HG03280 (cell line): ENCODE data around the gene RANGRF.

ENCODE experiments used
- ATAC-seq: cut with Tn5 transposase; IDR thresholded peaks from one replicate; pipeline ENCODE4 v1.9.1; 2021; ENCODE audit warnings: mild to moderate bottlenecking, moderate library complexity; ENCODE audit not compliant: unreplicated experiment

RANGRF gene

DNA sequence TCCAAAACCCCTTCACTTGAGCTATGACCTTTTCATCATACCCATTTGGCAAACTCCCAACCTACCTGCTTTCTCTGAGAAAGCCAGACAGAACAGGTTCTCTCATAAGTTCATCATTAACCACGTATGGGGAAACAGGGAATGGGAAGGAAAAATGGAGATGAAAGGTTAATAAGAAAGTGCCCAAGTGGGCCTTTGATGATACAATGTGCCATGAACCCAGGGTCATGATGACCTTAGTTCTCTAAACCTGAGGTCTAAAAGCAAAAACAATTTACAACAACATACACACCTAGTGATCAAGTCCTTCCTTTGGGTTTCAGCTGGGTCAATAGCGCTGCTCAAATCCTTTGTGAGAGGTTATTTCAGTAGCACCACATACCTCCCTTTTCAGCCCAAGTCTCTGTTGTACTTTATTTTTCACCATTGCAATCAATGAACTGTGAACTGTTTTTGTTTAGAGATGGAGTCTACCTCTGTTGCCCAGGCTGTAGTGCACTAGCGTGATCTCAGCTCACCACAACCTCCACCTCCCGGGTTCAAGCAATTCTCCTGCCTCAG lies 14.5 kb upstream of the RANGRF start:
- no peak for ATAC-seq

DNA sequence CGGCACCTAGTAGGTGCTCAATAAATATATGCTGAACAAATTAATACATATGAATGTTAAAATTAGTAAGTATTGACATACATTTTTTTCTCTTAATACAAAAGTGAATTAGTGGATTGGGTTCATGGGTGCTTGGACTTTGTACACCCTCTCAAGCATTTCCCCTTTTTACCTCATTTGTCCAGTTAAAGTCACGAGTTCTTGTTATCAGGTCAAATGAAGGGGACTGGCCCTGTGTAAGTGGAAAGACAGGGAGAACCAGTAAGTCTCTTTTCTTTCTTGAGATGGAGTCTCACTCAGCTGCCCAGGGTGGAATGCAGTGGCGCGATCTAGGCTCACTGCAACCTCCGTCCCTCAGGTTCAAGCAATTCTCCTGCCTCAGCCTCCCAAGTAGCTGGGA lies 13.7 kb upstream of the RANGRF start:
- ATAC-seq = no peak

DNA sequence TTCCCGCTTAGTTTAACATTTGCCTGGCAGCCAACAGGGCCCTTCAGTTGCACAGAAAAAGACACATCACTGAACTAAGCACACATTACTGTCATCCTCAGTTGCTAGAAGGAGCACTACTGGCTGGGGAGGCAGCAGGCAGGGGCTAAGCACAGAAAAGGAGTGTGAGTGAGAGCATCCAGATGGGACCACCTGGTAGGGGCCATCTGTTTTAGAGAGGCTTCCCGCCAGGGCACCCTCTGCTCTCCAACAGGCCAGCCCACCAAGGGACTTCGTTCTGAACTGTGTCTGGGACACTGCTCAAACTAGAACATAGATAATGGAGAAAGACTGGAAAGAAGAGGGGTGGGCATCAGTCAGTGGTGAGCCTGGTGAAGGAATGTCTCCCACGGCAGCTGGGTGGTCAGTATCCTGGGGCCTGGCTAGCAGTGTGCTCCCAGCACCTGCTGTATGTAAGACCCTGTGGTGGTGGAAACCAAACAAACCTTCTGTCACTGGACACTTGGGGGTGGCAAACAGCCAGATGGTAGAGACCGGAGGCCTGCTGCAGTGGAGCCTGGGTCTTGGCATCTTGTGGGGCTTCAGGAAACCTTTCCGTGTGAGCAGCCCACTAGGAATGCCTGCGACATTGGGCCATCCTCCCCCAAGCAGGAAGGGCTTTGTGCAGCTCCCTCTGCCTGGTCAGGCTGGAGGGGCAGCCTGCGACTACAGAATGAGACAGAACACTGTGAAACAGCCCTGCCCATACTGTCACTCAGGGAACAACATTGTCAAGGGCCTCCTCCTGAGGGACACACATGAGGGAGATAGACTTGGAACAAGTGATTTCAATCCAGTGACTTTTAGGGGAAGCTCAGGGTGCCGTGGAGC lies 12.8 kb upstream of the RANGRF start:
- ATAC-seq = no peak

DNA sequence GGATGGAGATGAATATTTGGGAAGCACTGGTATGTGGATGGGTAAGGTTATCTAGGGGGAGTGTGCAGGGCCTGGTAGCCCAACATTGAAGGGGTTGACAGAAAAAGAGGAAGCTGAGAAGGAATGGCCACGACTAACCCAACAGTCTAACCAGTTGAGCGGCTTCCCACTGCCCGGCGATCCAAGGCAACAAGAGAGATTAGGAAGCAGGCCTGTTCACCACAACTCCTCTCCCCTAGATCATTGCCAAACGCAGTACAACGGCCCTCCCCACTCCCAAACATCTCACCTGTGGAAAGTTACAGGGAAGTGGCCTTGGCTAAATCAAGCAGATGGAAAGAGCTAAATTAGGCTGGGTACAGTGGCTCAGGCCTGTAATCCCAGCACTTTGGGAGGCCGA lies 11.2 kb upstream of the RANGRF start:
- no peak for ATAC-seq

DNA sequence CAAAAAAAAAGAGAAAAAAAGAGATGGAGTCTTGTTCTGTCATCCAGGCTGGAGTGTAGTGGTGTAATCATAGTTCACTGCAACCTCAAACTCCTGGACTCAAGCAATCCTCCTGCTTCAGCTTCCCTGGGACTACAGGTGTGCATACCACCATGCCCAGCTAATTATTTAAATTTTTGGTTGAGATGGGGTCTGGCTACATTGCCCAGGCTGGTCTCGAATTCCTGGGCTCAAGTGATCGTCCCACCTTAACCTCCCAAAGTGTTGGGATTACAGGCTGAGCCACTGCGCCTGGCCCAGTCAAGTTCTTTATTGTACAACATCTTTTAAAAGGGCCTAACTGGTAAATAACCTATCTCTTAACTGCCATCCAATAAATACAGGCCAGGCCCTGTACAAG lies 6.1 kb upstream of the RANGRF start:
- no peak for ATAC-seq

DNA sequence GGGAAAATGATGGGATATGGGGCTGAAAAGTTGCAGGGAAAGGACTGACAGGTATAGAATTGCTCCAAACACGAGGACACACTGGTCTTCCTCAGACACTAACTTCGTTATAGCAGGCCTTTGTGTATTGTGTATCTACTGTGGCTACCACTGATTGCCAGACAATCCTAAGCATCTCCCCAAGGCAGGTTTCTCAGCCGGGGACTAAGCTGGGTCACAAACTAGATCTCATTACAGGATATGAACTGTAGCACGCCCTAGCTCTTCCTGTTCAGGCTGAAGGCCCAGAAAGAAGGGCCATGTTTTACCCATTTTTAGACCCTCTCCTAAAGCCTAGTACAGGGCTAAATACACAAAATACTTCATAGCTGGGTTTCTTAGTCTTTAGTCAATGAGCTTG lies 5.1 kb upstream of the RANGRF start:
- ATAC-seq = no peak

DNA sequence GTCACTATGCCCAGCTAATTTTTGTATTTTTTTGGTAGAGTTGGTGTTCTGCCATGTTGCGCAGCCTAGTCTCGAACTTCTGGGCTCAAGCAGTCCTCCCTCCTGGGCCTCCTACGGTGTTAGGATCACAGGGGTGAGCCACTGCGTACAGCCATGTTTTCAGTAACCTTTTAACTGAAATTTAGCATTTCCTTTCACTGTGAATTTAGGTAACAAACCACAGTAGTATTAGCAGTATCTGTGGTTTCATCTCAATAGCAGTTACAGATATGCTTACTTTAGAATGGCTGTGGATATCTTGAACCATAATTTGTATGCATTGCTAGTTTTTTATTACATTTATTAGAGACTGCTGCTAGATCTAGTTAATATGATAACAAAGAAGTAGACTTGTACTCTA lies 4.3 kb upstream of the RANGRF start:
- no peak for ATAC-seq

DNA sequence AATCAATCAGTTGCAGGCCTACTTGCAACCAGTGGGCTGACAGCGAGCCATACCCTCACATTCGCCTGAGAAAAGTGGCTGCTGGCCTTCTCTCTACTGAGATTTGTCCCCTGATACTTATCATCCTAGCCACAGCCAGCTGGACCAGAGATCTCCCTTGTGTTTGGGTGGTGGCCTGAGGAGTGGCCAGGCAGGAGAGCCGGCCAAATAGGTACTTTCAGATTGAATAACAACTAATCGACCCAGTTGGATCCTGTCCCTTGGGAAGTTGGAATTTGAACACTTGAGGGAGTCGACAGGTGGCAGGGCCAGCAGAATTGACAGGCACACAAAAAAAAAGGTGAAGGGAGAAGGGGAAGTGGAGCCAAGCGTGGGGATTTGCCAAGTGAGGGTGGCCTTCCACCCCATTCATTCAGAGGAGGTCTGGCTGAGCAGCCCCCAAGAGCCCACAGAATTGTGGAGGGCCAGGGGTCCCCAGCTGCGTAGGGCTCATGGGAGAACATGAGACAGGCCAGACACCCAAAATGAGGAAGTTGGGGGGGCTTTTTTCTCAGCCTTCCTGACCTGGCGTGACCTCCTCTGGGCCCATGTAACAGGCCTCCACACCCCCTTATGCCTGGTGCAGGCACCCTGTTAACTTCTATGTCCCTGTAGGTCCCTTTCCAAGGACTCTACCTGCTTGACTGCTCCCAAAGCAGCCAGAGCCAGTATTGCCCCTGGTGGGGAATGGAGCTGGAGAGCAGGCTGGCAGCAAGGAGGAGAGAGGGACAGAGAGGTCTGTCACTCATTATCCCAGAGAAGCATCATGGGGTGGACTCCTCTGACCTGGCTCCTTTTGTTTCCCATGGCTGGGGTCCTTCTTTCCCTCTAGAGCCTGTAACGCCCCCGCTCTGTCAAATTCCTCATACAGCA lies 2.9 kb upstream of the RANGRF start:
- ATAC-seq = no peak

DNA sequence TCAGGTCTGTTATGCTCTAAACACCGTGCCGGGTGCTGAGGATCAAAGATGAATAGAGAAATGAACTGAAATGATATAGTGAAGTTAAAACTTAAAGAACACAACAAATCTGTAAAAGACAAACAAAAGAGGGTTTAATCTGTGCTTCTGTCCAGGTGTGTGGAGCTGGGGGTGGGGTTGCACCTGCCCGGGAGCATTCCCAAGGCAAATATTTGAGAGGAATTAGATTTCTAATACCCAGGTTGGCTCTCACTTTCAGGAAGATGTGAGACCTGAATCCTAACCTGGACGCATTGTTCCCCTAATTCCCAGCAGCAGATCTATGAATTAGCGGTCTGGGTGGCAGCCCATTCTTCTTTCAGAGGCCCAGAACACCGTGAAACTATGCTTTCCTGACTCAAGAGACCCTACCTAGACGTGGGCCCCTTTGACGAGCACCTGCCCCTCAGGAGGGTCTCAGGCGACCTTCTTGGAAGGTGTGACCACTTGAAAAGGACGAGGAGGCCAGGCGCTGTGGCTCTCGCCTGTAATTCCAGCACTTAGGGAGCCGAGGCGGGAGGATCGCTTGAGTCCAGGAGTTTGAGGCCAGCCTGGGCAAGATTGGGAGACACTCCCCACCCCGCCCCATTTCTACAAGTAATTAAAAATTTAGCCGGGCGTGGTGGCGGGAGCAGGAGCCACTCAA lies 677 bp upstream of the RANGRF start:
- ATAC-seq = no peak

DNA sequence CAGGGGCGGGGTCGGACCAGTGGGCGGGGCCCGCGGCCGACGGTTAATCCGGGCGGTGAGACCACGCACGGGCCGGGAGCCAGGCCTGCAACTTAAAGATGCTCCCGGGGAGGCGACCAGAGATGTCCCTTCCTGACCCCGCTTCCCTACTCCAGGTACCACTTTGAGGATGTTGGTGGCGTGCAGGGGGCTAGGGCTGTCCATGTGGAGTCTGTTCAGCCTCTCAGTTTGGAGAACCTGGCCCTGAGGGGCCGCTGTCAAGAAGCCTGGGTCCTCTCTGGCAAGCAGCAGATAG lies 580 bp downstream of the RANGRF start:
- no peak for ATAC-seq

DNA sequence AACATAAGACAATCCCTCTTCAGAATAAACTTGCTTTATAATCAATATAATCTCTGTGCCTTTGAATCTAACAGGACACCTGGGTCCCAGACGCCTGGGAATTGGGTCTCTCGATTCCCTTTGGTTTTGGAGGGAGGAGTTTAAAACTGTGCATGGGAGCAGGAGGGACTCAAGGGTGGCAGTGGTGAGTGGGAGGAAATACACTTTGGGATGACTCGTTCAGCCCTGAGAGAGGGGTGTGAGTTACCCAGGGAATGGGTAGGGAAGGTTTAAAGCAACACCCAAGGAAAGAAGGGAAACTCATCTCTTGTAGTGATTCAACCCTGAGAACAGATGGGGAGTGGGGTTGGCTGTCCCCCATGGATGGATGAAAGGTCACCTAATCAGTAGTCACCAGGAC lies 1.6 kb downstream of the RANGRF start:
- no peak for ATAC-seq

DNA sequence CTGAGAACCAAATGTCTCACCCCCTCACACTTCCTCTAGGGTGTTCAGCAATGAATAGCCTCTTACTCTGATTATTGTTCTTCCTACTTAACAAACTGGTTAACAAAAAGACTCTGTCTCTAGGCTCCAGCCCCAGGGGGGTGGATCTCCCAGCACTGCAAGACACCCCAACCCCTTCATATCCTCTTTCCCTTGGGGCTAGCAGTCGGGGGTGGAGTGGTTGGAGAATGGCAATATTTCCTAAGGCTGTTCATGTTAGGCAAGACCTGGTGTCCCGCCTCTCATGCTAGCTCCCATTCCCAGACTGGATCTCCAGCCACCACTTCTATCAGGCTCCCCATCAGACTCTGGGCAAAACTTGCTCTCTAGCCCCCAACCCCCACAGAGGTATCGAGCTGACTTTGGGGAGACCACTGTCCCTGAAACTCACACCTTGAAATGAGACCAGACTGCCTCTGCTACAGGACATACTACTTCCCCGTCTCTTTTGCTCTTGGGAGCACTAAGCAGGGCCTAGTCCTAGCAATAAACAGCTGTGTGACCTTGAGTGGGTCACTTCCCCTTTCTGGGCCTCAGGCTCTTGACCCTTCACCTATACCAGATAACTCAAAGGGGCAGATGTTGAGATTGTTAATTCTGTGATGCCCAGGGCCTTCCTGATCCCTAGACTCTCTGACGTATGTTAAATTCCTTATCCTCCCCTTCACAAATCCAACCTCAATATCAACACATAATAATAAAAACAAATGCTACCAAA lies 4.3 kb downstream of the RANGRF start:
- ATAC-seq = no peak

DNA sequence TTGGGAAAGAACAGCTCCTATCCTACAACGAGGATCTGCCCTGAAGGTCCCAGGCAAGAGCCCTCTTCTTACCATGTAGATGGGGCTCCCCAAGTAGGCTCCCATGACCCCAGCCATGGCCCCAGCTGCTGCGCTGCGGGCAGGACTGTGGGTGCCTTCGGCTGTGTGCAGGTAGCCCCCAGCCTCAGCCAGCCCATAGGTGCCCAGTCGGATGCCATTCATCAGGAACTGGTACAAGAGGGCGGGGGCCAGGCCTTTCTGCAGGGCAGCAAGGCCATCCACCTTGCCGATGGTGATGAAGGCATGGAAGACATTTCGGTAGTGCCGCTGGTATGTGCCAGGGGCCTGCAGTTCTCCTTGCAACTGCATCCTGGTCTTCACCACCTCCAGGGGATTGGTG lies 5.9 kb downstream of the RANGRF start:
- no peak for ATAC-seq

DNA sequence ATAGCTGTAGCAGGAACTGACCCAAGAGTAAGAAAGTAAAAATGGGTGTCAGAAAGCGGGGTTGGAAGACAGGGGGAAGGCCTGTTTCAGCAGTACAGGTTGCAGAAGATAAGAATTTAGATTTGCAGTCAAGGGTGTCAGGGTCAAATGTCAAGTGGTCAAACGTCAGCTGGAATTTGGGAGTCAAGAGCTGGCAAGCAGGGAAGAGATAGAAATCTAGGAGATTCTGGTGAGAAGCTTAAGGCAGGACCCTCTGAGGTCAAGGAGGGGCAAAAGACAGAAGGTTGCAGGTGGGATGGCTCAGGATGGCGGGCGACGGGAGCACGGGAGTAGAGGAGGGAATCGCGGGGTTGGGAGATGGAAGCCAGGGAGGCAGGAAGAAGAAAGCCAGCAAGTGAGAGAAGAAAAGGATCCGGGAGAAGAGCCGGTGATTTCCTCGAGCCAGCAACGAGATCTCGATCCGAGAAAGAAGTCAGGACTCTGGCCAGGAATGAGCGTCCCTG lies 6.4 kb downstream of the RANGRF start:
- no peak for ATAC-seq

DNA sequence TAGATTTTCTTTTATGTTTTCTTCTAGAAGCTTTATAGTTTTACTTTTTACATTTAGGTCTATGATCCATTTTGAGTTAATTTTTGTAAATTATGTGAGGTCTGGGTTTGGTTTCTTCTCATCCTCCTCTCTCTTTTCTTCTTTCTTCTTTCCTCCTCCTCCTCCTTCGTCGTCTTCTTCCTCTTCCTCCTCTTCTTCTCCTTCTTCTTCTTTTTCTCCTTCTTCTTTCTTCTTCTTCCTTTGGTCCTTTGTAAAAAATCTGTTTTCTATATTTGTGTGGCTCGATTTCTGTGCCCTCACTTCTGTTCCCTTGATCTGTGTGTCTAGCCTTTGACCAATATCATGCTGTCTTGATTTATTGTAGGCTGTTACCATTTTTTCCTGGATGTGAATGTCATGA lies 11.8 kb downstream of the RANGRF start:
- no peak for ATAC-seq

DNA sequence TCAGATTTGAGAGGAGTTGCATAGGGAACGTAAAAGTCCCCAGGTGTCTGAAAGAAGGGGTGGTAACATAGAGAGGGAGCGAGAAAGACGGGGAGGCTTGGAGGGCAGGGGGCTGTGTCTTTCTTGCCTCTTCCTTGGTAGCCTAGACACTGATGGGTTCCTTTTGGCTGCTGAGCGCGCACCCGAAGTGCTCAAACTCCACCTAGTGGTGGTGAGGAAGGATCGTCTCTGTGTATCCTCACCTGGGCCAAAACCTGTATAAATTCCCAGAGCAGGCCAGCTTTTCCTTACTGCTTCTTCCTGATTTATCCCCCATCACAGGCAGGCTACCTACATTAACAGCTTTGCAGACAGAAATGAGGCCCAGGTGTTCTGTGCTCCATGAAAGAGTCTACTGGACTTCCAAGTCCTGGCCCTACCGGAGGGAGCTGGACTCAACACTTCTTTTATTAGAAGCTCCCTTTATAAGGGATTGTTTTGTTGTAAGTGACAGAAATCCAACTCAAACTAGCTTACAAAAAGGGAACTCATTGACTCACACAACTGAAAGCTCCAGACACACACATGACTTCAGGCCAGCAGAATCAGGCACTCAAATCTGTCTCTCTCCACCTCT lies 12.3 kb downstream of the RANGRF start:
- ATAC-seq = peak; percentile 76

DNA sequence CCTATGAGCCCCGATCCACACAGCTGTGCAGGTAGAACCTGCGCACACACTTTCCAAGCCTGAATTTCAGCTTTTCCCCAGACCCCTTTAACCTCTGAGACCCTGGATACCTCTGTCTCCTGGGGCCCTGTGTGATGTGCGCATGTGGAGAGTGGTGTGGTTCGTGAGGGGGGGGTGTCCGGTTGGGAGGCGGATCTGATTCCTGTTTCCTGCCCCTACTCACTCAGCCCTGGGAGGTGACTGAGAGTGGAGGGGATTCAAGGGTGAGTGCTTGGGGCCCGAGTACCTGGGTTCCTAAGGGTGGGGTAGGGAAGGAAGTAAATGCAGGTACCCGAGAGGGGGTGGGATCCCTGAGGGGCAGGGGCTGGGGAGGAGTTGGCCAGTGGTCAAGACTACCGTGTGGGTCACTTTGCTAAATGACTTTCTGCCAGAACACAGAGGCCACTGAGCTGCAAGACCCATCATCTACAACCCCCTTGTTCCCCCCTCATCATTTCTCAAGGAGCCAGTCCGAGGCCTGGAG lies 22.2 kb downstream of the RANGRF start:
- ATAC-seq = no peak

DNA sequence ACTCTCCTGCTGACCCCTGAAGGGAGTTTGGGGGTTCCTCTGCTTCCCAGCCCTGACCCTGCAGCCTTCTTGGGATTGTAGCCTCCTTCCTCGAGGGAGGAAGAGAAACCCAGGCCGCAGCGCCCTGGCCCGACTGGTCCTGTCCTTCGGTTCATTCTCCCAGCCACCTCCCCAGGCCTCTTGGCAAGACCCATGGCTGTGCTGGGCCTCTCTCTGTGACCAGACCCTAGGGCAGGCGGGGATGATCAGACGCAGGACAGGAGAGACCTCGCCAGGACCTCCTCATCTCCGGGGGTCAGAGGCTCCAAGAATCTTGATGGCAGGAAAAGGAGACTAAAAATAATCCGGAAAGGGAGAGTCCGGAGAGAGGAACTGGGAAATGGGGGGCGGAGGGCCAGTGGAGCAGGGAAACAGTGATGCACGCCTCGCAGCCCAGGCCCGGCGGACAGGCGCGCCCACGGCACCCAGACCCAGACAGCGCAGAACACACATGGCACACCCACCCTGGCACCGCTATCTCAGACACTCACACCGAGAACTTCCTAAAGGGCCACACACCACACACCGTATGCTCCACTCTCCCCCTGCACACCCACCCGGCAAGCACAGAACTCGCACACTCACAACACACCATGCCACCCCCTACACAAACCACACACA lies 22.8 kb downstream of the RANGRF start:
- ATAC-seq = no peak

DNA sequence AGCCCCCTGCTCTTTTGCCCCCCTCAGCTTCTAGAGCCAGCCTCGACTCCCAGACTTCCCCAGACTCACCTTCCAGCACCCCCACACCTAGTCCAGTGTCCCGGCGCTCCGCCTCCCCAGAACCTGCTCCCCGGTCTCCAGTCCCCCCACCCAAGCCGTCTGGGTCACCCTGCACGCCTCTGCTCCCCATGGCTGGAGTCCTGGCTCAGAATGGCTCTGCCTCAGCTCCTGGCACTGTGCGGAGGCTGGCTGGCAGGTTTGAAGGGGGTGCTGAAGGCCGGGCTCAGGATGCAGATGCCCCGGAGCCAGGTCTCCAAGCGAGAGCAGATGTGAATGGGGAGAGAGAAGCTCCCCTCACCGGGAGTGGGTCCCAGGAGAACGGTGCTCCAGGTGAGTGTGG lies 23.8 kb downstream of the RANGRF start:
- ATAC-seq = no peak
